ENCODE measurements around the gene NUTM2F. TPM values are rescaled to one million over a fixed set of nuclear protein-coding genes. Genes with fewer than 3 reads are reported as not detected.

Gene NUTM2F
- total RNA-seq, 4 donors from 2014 or later = not detected

DNA sequence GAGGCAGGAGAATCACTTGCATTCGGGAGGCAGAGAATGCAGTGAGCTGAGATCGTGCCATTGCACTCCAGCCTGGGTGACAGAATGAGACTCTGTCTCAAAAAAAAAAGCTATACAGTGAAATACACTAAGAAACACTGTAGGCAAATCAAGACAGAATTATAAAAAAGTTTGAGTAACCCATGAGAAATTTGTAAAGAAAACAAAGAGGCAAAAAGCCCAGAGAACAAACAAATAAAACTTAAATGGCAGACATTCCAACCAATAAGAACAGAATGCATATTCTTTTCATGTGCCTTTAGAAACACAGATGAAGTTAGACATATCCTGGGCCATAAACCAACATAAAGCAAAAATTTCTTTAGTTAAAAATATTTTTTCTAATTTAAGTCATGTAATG lies 38.8 kb downstream of the NUTM2F start:
- Histone ChIP-seq H3K27me3 (no peaks in the 10 kb centered on the region), H3K4me3 (no peak overlapping the region), H3K36me3 (no peaks in the 10 kb centered on the region), H3K4me1 (no peaks in the 10 kb centered on the region), H3K9me3 (no peaks in the 10 kb centered on the region), H3K27ac (no peak overlapping the region)
- TF ChIP-seq CTCF (IDR thresholded peaks at IDR 0.05) (no peak), POLR2A (IDR thresholded peaks at IDR 0.05) (no peak)
- no peak for DNase-seq
- intact Hi-C loops (cut with DNase I; ENCODE audit: low total_unique reads) = no loop called here

GRCh38 chr9:94287877-94288513 lies 40.4 kb downstream of the NUTM2F start:
- TF ChIP-seq CTCF (IDR thresholded peaks at IDR 0.05) = no peak
- TF ChIP-seq POLR2A (IDR thresholded peaks at IDR 0.05) = no peak
- Histone ChIP-seq H3K27me3 (no peaks in the 10 kb centered on the region), H3K4me3 (no peak overlapping the region), H3K9me3 (no peaks in the 10 kb centered on the region), H3K36me3 (no peaks in the 10 kb centered on the region), H3K27ac (no peak overlapping the region), H3K4me1 (no peaks in the 10 kb centered on the region)
- no peak for DNase-seq
- intact Hi-C loops (cut with DNase I; ENCODE audit: low total_unique reads) = no loop called here

- H3K27ac ChIP-seq = no peak overlapping the region
- H3K4me3 ChIP-seq = no peak overlapping the region
- no peak for DNase-seq
- H3K27me3 ChIP-seq = no peaks in the 10 kb centered on the region
- intact Hi-C loops (cut with DNase I; ENCODE audit: low total_unique reads) = no loop called here
- H3K4me1 ChIP-seq = no peaks in the 10 kb centered on the region
- H3K36me3 ChIP-seq = no peaks in the 10 kb centered on the region
- TF ChIP-seq POLR2A (IDR thresholded peaks at IDR 0.05) (no peak), CTCF (IDR thresholded peaks at IDR 0.05) (no peak)
- no peaks in the 10 kb centered on the region for H3K9me3 ChIP-seq
Measured at GRCh38 chr9:94286116-94286515, 42.3 kb downstream of the NUTM2F start.

GRCh38 chr9:94281101-94281500 lies 47.3 kb downstream of the NUTM2F start:
- Histone ChIP-seq H3K4me1 (no peaks in the 10 kb centered on the region), H3K27me3 (no peaks in the 10 kb centered on the region), H3K27ac (no peak overlapping the region), H3K4me3 (no peak overlapping the region), H3K36me3 (no peaks in the 10 kb centered on the region), H3K9me3 (no peaks in the 10 kb centered on the region)
- intact Hi-C loops (cut with DNase I; ENCODE audit: low total_unique reads) = no loop called here
- TF ChIP-seq CTCF (IDR thresholded peaks at IDR 0.05) = no peak
- no peak for DNase-seq

- Histone ChIP-seq H3K4me3 (no peak overlapping the region), H3K36me3 (no peaks in the 10 kb centered on the region)
- intact Hi-C loops (cut with DNase I; ENCODE audit: low total_unique reads) = no loop called here
Measured at GRCh38 chr9:94280409-94280989, 47.9 kb downstream of the NUTM2F start.

More at GRCh38 chr9:94280409-94280989, 47.9 kb downstream of the NUTM2F start:
- no peaks in the 10 kb centered on the region for H3K9me3 ChIP-seq
- no peak overlapping the region for H3K27ac ChIP-seq
- no peak for DNase-seq
- TF ChIP-seq POLR2A (IDR thresholded peaks at IDR 0.05) (no peak), CTCF (IDR thresholded peaks at IDR 0.05) (no peak)
- no peaks in the 10 kb centered on the region for H3K27me3 ChIP-seq
- H3K4me1 ChIP-seq = no peaks in the 10 kb centered on the region
